ENCODE measurements around the gene SYNCRIP. TPM values are rescaled to one million over a fixed set of nuclear protein-coding genes. Genes with fewer than 3 reads are reported as not detected.

Gene SYNCRIP
- total RNA-seq: 87.6 and 88.4 TPM in 2 replicates

GRCh38 chr6:85642774-85643536 is at the start of gene SYNCRIP:
TSS of gene SYNCRIP (minus strand) at chr6:85642886. CDS start at chr6:85641439, 1,447 bp downstream.

GRCh38 chr6:85593438-85594196 is 49.1 kb downstream of the SYNCRIP start, which contains the start of gene SNX14:
TSS of gene SNX14 (minus strand) at chr6:85593858. CDS start at chr6:85593718, 140 bp downstream.

Other genes starting within 250 kb of the SYNCRIP start
- 245 and 258 TPM in 2 replicates for gene NT5E, start 192.8 kb downstream of the SYNCRIP start, total RNA-seq
- 79.3 and 95.9 TPM in 2 replicates for gene SNX14, start 49.0 kb downstream of the SYNCRIP start, total RNA-seq